LoVo (cell line): ENCODE results near the gene ATP5ME.
"Not testable (repeated sequence)": the region's sequence is repeated elsewhere in the genome, so short reads cannot be mapped to it uniquely, and the experiment has no call there.

Experiments
- DNase-seq: peaks from one replicate; pipeline ENCODE4 v3.0.0-alpha.2; 2016; ENCODE audit warnings: low spot score

The ATP5ME gene

DNA sequence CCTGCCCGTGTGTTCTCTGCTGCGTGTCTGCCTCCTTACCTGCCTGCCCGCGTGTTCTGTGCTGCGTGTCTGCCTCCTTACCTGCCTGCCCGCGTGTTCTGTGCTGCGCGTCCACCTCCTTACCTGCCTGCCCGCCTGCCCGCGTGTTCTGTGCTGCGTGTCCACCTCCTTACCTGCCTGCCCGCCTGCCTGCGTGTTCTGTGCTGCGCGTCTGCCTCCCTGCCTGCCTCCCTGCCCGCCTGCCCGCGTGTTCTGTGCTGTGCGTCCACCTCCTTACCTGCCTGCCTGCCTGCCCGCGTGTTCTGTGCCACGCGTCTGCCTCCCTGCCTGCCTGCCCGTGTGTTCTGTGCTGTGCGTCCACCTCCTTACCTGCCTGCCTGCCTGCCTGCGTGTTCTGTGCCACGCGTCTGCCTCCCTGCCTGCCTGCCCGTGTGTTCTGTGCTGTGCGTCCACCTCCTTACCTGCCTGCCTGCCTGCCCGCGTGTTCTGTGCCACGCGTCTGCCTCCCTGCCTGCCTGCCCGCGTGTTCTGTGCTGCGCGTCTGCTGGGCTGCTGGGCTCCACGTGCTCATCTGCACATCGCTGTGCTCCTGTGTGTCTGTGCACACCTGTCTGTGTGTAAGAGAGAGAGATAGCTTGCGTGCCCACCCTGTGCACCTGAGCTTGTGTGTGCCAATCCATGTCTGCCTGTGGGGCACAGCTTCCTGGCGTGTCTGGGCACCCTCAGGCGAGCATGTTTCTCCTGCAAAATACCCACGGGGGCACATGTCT, 38.8 kb downstream of the ATP5ME start:
- not testable (repeated sequence) for DNase-seq

DNA sequence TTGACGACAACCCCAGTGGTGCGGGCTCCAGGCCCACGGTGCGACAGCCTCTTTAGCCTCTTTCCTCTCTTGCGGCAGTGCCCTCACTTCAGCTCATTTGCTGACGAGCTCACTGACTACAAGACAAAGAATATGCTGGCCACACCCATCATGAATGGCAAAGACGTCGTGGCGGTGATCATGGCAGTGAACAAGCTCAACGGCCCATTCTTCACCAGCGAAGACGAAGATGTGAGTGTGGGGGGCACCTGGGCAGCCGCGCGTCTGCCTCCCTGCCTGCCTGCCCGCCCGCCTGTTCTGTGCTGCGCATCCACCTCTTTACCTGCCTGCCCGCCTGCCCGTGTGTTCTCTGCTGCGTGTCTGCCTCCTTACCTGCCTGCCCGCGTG, 39.5 kb downstream of the ATP5ME start:
- DNase-seq: no peak

DNA sequence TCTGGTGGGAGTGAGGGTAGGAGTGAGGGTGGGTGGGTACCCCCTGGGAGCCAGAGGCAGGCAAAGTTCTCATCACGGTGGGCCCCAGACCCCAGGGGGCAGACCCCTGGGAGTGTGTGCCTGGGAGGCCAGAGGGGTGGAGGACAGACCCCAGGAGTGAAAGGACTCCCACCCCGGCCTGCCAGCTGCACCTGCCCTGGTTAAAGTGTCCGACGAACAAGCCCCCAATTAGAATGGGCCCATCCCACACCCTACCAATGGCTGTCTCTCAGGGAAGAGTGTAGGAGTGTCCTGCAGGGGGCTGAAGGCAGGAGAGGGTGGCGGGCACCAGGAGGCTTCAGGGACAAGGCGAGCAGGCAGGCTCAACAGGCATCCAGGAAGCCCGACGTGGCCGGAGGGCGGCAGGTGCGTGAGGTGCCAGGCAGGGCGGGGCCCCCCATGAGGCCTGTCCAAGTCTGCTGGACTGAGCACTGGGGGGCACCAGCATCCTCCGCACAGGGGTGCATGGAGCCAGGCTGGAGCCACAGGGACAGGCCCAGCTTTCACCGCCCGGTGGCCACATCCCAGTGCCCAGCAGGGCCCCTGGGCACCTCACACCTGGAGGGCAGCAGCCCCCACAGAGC, 40.0 kb downstream of the ATP5ME start:
- DNase-seq: no peak

DNA sequence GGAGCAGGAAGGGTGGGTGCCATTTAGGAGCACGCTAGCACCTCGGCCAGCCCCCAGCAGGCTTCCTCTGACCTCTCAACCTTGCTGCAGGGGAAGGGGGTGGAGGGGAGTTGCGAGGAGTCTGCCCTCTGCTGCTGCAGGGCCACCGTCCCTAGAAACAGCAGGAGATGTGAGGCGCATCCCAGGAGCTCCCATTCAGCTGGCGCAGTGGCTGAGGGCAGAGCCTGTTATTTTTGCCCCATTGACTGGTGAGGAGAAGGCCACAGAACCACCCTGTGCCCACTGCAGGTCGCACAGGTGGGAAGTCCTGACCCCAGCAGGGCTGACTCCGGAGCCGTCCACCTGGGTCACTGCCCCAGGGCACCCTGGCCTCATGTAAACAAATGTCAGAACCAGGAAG, 40.7 kb downstream of the ATP5ME start:
- DNase-seq: no peak

DNA sequence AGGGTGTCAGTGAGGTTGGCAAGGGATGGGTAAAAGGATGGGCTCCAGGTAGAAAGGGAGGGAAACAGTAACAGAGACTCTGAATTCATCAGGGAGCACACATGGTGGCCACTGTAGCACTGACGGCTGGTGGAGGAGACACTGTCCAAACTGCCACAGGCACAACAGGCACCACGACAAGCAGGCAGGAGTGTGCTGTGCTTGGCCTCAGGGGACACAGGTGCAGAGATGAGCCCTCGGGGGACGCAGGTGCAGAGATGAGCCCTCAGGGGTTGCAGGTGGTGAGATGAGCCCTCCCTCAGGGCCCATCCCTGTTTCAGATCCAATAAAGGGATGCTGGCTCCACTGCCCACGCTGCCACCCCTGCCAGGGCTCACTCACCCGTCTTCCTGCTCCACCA, 41.1 kb downstream of the ATP5ME start:
- no peak for DNase-seq

DNA sequence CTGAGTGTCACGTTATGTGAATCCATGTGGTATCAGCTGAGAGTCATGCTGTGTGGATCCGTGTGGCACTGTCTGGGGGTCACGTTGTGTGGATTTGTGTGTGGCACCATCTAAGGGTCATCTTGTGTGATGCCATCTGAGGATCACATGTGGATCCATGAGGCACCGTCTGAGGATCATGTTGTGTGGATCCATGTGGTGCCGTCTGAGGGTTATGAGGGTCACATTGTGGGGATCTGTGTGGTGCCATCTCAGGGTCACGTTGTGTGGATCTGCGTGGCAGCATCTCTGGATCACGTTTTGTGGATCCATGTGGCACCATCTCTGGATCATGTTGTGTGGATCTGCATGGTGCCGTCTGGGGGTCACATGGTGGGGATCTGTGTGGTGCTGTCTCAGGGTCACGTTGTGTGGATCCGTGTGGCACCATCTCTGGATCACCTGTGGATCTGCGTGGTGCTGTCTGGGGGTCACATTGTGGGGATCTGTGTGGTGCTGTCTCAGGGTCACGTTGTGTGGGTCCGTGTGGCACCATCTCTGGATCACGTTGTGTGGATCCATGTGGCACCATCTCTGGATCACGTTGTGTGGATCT, 41.8 kb downstream of the ATP5ME start:
- no peak for DNase-seq

DNA sequence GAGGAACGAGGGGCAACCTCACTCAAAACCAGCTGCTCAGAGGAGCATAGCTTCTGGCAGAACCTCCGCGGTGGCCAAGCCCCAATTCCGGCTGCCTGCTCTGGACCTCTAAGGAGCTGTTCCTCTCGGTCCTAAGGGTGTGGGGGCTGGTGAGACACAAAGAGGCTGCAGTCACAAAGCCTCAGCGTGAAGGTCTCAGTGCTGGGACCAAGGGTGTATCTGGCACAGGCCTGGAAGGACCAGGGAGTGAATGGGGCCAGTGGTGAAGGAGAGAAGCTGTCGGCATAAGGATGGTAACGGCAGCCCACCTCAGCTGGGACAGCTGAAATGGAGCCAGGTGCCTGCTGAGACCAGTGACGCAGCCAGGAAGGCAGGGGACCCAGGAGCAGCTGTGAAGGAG, 43.4 kb downstream of the ATP5ME start:
- DNase-seq: no peak

DNA sequence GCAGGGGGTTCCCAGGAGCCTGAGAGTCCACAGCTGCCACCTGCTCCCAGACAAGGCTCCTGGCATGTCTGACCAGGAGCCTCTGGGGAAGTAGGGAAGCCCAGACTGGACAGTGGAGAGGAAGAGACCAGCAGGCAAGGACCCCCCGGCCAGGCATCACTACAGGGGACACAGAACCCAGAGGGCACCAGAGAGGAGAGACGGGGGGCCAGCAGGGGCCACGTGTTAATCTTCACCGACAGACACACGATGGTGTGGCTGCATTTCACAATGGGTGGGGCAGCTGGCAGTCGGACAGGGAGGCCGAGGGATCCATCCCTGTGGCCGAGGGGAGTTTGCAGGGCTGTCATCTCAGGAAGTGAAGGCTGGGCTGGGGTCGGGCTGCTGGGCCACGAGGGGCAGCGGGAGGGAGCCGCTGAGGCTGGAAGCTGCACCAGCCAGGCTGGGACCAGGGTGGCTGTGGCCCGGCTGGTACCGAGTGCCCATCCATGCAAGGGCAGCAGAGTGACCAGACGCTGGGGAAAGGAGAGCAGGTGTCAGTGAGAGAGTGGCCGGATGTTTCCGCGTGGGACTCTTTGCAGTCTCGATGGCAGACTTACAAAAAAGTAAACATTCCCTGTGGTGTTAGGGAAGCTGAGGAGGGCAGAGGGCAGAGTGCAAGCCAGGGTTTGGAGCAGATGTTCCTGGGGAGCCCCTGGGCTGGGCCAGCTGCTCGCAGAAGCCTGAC, 44.0 kb downstream of the ATP5ME start:
- no peak for DNase-seq

DNA sequence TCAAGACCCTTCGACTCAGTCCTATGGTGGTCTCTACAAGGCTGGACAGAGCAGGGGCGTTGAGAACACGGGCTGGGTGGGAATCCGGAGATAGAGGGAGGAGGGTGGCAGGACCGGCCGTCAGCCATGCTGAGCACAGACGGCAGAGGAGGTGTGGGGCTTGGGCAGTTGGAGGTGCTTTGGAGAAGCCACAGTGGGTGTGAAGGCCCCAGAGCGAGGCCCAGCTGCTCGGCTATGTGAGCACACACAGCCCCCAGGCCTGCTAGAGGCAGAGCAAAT, 44.5 kb downstream of the ATP5ME start:
- DNase-seq: no peak

DNA sequence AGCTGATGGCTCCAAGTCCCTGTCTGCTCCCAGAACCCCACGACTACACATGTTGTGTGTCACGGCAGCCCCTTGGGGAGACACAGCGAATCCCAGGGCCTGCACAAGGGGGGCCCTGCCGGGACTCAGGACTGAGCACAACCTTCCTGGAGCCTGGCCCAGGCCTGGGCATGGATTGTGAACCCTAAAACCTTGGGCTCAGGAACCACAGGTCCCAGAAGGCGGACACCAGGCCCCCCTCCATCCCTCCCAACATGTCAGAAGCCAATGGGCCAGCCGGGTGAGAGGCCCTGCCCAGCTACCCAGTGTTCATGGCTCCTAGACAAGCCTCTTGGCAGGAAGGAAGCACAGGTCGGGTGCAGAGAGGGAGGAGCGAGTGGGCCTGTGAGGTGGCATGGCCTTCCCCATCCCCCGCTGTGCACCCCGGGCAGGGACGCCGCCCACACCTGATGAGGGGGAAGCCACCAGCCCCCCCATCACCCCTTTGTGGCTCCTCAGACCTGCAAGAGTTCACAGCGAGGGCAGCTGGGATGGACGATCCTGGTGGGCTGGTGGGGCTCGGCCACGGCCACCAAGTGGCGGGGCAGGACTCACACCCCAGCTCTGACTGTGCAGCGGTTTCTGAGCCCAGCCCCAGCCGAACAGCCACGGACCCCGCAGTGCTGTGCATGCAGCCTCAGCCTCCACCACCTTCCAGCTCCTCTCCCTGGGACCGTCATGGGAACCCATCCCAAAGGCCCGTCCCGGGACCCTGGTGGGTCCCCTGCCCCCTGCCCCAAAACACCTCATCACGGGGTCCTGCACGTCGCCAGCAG, 45.0 kb downstream of the ATP5ME start:
- no peak for DNase-seq

DNA sequence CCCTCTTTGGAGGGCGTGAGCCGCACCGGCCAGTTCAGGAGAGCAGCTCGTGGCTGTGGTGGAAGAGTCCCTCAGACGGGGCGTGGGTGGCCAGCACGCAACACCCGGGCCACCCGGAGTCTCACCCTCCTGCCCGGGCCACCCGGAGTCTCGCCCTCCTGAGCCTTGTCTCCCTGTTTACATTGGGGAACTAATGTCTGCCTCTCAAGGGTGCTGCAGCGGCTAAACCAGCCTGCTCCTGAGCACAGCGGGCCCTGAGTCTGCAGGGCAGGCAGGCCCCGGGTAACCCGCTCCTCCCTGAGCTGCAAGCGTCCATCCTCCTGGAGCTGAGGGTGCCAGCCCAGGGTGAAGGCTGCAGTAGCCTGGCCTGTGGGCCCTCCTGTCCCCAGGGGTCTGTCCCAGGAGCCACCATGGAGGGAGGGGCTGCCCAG, 45.8 kb downstream of the ATP5ME start:
- DNase-seq: no peak

DNA sequence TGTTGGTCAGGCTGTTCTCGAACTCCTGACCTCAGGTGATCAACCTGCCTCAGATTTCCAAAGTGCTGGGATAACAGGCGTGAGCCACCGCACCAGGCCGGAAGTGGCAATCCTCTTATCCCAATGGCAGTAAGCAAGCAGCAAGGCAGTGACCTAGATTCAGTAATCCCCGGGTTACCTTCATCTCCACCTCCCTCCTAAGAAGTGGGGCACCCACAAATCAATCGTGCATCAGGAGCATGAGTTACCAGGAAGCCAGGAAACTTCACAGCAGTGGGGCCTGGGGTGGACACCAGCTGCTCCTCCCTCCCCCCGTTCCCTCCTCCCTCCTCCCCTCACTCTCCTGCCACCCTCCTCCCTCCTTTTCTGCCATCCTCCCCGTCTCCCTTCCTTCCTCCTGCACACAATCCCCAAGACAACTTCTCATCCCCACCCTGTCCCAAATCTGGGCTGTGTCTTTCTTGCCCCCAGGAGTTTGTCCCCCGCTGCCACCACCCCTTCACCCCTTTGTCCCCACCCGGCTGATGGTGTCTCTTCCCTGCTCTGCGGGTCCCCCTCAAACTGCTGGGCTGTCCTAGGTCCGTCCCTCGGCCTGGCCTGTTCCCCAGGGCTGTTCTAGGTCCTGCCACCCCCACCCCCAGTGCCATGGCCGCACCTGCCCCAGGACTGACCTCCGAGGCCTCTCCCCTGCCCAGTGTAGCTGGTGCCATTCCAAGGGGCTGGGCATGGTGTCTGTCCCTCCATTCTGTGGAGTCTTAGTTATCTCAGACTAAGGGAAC, 46.5 kb downstream of the ATP5ME start:
- no peak for DNase-seq

DNA sequence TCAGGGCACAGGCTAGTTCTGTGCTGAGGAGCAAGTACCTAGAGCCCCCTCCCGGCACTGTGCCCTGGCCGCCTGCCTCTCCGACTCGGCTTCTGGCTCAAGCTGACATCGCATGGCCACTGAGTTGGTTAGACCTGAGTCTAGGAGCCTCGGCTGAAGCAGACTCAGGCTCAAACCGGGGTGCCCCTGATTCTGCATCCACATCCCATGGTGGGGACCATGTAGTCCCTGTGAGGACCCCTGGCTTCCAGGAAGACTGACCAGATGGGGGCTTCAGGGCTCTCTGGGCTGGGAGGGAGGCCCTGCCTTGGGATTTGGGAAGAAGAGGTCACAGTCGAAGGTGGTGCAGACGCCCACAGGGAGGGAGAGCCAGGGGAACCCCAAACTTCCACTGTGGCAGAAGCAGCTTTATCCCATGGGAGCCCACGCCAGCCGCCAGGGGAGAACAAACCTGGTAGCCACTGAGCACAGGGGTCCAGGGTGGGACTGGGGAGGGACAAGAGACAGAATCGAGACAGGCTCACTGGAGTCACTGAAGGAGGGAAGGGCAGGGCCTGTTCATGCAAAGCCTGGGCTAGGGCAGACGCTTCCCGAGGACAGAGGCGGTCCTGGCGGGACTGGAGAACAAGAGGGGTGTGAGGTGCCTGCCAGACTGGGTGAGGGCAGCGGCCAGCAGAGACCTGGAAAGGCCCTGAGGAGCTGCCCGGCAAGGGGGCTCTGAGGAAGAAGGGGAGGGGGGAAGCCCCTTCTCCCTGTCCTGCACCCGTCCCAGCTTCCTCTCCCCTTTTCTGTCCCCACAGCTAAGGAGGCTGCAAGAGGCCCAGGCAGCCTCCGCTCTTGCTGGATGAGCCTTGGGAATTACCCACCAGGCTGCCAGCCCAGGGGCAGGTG, 47.6 kb downstream of the ATP5ME start:
- no peak for DNase-seq

DNA sequence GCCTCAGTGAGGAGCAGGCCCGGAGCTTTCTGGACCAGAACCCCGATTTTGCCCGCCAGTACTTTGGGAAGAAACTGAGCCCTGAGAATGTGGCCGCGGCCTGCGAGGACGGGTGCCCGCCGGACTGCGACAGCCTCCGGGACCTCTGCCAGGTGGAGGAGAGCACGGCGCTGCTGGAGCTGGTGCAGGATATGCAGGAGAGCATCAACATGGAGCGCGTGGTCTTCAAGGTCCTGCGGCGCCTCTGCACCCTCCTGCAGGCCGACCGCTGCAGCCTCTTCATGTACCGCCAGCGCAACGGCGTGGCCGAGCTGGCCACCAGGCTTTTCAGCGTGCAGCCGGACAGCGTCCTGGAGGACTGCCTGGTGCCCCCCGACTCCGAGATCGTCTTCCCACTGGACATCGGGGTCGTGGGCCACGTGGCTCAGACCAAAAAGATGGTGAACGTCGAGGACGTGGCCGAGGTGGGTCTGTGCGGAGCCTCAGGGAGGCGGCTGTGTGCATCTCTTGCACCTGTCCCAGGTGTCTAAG, 48.4 kb downstream of the ATP5ME start:
- no peak for DNase-seq

DNA sequence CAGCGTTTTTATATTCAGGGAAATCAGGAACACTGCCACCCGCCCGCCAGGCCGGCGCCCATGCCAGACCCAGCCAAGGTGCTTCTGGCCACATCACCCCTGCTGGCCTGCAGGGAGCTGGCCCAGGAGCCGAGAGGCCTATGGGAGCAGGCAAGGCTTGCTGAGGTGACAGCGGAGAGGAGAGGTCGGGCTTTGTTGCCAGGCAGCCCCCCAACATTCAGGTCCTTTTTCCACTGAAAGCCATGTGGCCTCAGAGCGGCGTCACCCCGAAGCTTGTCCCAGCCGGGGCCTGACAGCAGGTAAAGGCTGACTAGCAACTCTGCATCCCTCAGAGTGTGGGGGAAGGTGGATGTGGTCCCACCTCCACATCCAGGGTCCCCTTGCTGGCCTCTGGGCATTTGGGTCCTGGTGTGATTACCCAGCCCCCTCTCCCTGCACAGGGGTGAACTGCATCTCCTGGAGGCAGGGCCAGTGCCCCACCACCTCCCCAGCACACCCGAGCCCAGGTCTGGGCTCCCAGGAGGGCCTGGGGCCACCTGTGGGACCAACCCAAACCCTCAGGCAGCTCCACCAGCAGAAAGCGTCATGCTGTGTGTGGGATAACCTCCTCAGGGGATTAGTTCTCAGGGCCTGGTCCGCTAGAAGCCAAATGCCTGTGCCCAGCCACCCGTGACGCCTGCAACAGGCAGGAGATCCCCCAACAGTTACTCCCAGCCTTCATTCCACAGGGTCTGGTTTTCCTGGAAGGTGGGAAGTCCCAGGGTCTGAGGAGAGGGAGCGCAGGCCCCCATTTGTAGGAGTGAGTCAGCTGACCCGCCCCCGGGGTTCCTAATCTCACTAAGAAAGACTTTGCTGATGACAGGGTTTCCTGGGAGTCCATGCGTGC, 49.1 kb downstream of the ATP5ME start, which contains the start of gene PDE6B:
PDE6B (plus strand) TSS at position 869 of the 886 bp plus-strand sequence. CDS start 54 bp downstream, outside the sequence.
- DNase-seq: no peak

DNA sequence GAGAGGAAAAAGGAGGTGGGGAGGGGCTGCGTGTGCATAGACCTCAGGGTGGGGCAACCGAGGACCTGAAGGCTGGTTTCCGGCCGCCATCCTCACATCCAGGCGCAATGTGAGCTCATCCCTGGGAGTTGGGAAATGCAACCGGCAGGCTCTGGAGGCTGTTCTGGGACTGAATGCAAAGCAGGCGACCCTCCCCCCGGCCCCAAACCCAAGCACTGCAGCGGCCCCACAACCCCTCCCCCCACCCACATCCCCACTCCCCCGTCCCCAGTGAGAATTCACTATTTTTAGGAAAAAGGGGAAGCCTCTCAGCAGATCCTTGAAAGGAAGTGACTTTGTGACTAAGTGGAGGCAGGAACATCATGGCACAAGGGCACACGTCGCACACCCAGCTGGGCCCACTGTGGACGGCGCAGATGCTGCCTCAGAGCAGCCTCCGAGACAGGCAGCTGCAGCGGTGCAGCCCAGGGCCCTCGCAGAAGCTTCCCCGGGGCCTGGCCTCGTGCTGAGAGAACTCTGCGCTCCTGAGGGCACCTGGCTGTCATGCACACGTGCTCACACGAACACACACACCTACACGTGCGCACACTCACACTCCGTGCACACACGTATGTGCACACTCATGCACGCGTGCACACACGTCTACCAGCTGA, 50.0 kb downstream of the ATP5ME start:
- no peak for DNase-seq

DNA sequence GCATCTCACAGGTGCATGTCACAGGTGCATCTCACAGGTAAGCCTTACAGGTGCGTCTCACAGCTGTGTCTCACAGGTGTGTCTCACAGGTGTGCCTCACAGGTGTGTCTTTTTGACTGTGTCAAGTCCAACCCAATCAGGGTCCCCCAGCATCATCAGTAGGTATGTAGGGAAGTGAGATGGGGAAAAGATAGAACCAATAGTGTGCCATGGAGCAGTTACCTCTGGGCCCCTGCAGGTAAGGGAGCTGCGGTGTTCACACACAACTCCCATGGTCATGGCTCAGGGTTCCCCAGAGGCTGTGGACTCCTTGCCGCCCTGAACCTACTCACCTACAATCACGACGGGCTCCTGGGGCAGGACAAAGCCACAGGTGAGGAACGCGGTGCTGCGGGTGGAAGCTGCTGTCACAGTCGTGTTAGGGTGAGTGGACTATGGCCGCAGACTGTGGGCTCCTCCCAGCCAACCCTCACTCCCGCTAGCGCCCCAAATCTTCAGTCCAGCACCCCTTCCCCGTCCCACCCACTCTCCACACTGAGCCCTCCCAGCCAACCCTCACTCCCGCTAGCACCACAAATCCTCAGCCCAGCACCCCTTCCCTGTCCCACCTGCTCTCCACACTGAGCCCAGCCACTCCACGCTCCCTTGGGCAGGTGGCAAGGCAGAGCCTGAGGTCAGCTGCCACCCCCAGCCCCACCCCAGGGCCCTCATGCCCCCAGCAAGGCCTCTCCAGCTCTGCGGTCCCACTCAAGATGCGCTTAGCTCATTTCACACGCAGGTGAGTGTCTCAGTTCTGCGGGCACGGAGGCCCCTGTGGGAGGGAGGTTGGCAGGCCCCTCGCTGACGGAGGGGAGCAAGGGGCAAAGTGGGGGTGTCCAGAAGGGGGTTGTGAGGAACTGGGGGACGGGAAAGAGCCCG, 50.8 kb downstream of the ATP5ME start:
- DNase-seq: no peak
